ENCODE data around the gene PSMD2. TPM values are rescaled to one million over a fixed set of nuclear protein-coding genes. Genes with fewer than 3 reads are reported as not detected.

PSMD2 gene
- total RNA-seq, 2 donors from 2014 or later: 213 to 259 TPM

DNA sequence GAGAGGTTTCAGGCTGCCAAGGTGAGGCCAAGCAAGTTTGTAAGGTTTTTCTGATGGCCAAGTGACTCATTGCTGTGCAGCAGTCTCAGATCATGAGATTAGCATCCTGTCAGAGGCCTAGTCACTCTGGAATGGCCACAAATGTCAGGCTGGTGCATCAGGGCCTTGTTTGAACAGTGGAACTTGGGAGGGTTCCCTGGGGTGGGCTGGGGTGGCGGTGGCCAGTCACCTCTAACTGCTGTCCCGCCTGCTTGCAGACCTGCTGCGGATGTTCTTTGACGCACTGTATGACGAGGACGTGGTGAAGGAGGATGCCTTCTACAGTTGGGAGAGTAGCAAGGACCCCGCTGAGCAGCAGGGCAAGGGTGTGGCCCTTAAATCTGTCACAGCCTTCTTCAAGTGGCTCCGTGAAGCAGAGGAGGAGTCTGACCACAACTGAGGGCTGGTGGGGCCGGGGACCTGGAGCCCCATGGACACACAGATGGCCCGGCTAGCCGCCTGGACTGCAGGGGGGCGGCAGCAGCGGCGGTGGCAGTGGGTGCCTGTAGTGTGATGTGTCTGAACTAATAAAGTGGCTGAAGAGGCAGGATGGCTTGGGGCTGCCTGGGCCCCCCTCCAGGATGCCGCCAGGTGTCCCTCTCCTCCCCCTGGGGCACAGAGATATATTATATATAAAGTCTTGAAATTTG lies 35.6 kb downstream of the PSMD2 start:
- TF ChIP-seq, protein P1, sequence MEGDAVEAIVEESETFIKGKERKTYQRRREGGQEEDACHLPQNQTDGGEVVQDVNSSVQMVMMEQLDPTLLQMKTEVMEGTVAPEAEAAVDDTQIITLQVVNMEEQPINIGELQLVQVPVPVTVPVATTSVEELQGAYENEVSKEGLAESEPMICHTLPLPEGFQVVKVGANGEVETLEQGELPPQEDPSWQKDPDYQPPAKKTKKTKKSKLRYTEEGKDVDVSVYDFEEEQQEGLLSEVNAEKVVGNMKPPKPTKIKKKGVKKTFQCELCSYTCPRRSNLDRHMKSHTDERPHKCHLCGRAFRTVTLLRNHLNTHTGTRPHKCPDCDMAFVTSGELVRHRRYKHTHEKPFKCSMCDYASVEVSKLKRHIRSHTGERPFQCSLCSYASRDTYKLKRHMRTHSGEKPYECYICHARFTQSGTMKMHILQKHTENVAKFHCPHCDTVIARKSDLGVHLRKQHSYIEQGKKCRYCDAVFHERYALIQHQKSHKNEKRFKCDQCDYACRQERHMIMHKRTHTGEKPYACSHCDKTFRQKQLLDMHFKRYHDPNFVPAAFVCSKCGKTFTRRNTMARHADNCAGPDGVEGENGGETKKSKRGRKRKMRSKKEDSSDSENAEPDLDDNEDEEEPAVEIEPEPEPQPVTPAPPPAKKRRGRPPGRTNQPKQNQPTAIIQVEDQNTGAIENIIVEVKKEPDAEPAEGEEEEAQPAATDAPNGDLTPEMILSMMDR (IDR thresholded peaks at IDR 0.05): no peak
- Histone ChIP-seq H3K27ac (peak overlapping the region; percentile 98 to 99), H3K9me3 (no peaks in the 10 kb centered on the region), H3K4me1 (peaks cover 0 to 56% of the 10 kb centered on the region in 2 donors), H3K27me3 (no peaks in the 10 kb centered on the region), H3K36me3 (peaks cover 60% of the 10 kb centered on the region), H3K4me3 (no peak overlapping the region)
- no peak for DNase-seq (ENCODE audit: low spot score)

DNA sequence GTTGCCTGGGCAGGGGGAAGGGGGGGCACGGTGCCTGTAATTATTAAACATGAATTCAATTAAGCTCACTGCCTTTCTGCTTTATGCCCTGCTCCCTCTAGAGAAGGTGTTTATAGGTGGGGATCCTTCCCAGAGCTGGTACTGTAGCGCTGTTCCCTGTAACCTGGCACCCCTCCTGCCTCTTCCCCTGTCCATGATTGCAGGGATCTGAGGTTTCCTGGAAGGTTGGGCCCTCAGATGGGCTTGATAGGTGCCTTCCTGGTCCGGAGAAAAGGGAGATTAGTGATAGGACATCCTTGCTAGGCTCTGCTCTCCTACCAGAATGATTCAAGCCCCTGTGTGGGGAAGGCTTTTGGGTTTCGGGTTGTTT lies 36.2 kb downstream of the PSMD2 start:
- H3K27me3 ChIP-seq: no peaks in the 10 kb centered on the region
- no peak for DNase-seq (ENCODE audit: low spot score)
- H3K27ac ChIP-seq: peak overlapping the region; percentile 98 to 99
- peak overlapping the region in 1 of 2 donors; percentile 84 for H3K4me3 ChIP-seq
- peaks cover 53% of the 10 kb centered on the region for H3K36me3 ChIP-seq
- TF ChIP-seq, protein P1 (IDR thresholded peaks at IDR 0.05): no peak
- no peaks in the 10 kb centered on the region for H3K9me3 ChIP-seq
- H3K4me1 ChIP-seq: peaks cover 0 to 59% of the 10 kb centered on the region in 2 donors

DNA sequence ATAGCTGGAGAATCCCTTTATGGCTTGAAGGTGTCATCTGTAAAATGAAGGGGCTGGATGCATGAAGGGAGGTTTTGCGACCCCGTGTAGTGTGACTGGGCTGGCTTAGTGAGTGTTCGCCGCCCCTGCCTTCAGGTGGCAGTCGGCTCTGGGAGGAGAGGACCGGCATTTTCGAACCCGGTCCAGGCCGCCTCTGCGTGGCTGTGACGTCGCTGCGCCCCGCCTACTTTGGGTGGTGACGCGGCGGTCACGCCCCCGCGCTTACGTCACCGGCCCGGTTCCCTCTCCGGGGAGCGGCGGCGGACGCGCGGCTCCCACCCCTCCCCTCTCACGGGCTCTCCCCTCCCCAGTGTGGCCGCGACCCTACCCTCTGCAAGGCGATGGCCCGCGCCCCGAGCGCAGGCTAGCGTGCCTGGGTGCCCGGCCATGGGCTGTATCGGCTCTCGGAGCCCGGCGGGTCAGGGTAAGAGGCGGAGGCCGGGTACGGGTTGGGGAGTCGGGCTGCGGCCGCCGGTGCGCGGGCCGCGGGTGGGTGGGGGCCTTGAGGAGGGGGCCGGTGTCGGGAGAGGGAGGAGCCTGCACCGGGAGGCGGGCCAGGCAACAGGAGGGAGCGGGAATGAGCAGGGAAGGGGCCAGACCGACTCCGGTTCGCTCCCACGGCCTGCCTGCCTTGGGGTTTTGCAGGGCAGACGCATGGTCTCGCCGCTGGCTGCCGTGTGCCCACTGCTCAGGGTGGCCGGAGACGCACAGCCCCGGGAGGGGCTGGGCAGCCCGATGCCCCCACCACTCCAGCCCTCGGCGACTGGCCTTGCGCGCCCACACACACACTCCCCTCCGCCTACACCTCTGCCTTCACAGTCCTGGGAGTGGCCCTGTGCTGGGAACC lies 36.9 kb downstream of the PSMD2 start:
- no peaks in the 10 kb centered on the region for H3K27me3 ChIP-seq
- peaks cover 47% of the 10 kb centered on the region for H3K36me3 ChIP-seq
- no peaks in the 10 kb centered on the region for H3K9me3 ChIP-seq
- H3K4me1 ChIP-seq: peaks cover 0 to 59% of the 10 kb centered on the region in 2 donors
- peak overlapping the region; percentile 98 to 99 for H3K27ac ChIP-seq
- H3K4me3 ChIP-seq: peak overlapping the region; percentile 84 to 90
- TF ChIP-seq, protein P1 (IDR thresholded peaks at IDR 0.05): no peak
- peak; percentile 86 for DNase-seq (ENCODE audit: low spot score)

DNA sequence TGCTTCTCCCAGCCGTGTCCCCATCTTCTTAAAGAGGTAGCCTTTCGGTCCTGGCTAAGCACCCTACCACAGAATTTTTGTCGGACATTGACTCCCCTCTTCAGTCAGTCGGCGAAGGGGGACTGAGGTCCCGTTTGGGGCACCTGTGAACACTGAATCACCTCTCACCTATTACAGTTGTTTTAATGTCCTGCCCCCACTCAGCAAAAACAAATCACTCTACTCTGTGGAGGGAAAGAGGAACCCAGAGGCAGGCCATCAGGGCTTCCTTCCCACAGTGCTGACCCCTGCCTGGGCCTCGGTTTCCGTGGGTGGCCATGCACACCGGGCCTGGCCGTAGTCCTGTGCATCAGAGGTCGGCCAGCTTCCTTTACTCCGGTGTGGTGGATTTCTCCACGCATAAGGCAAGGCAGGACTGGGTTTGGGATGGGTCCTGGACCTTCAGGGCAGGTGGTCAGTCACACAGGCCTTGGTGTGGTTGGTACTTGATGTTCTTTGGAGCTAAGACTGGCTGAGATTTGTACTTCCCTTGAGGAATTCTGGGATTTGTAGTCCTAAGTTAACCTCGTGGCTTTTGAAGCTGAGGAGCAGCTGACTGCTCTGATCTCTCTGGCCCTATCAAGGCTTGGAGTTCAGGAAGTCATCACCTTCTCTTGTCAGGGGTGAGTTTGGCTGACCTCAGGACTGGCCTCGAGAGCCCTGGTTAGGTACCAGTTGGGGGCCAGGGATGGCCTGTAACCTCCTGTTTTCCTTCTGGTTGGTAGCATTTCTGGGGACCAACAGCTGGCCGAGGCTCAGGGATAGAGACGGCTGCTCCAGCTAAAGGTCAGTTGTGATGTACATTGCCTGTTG lies 37.7 kb downstream of the PSMD2 start:
- Histone ChIP-seq H3K36me3 (peaks cover 43% of the 10 kb centered on the region), H3K27ac (peak overlapping the region; percentile 98 to 99), H3K4me3 (peak overlapping the region; percentile 84 to 90), H3K27me3 (no peaks in the 10 kb centered on the region), H3K9me3 (no peaks in the 10 kb centered on the region), H3K4me1 (peaks cover 0 to 54% of the 10 kb centered on the region in 2 donors)
- DNase-seq (ENCODE audit: low spot score): peak; percentile 70
- TF ChIP-seq, protein P1 (IDR thresholded peaks at IDR 0.05): no peak

DNA sequence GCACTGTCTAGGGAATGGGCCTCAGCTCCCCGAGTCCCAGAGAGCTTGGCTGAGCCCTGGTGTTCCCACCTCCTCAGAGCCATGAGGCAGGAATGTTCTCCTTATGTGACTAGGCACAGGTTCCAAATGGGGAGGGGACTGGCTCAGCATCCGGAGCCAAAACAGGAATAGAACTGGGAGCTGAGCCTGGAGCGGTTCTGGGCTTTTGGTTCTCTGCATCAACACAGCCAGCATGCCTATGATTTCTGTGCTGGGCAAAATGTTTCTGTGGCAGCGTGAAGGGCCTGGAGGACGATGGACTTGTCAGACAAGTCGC lies 38.3 kb downstream of the PSMD2 start, which contains the start of gene FAM131A:
Gene FAM131A, plus strand, starts transcription at position 202 of the 316 bp plus-strand sequence. Its CDS starts 31 bp downstream, at position 233.
- TF ChIP-seq, protein P1 (IDR thresholded peaks at IDR 0.05): no peak
- DNase-seq (ENCODE audit: low spot score): peak; percentile 87
- Histone ChIP-seq H3K27me3 (no peaks in the 10 kb centered on the region), H3K27ac (peak within 1 kb of the TSS; percentile 98 to 99), H3K4me3 (peak within 1 kb of the TSS; percentile 84 to 90), H3K4me1 (peaks cover 0 to 50% of the 10 kb centered on the region in 2 donors), H3K36me3 (peaks cover 43% of the 10 kb centered on the region), H3K9me3 (no peaks in the 10 kb centered on the region)
